Colonic mucosa (tissue), 4 donors: ENCODE measurements around the gene NBEA. TPM values are rescaled to one million over a fixed set of nuclear protein-coding genes. Genes with fewer than 3 reads are reported as not detected.

Experiments used
- DNase-seq: peaks from one replicate; pipeline ENCODE4 v3.0.0-alpha.2; 2020
- H3K27ac ChIP-seq: fragments of 200-600 bp; one replicate; pipeline ENCODE4 v1.8.0; 2021
- H3K27me3 ChIP-seq: fragments of 200-600 bp; one replicate; pipeline ENCODE4 v1.8.0; 2021
- H3K36me3 ChIP-seq: fragments of 200-600 bp; one replicate; pipeline ENCODE4 v1.8.0; 2021
- H3K4me1 ChIP-seq: fragments of 200-600 bp; one replicate; pipeline ENCODE4 v1.8.0; 2021; ENCODE audit warnings: mild to moderate bottlenecking
- H3K4me3 ChIP-seq: fragments of 200-600 bp; one replicate; pipeline ENCODE4 v1.8.0; 2021
- H3K9ac ChIP-seq, 2 donors: one replicate each; pipeline ENCODE4 v1.7.0; 2013; ENCODE audit warnings: control low read depth in 2 of 2, low read depth in 2 of 2, low read length in 2 of 2
- H3K9me3 ChIP-seq: fragments of 200-600 bp; one replicate; pipeline ENCODE4 v1.8.0; 2021
- CTCF ChIP-seq: fragments of 200-600 bp; IDR thresholded peaks from one replicate; pipeline ENCODE4 v1.8.0; 2022; ENCODE audit warnings: antibody characterized with exemption, mild to moderate bottlenecking
- intact Hi-C: fragments of 100-400 bp; cut with DNase I; formaldehyde crosslinking; loops from one replicate; pipeline ENCODE4 v1.14.1; 2022
- total RNA-seq, 2 donors: library from RNA; stranded (reverse); fragmentation: NEBNext Ultra II Directional in 1 of 2; extraction: Animal tissue kit (Norgen Biotek cat#: 25700) in 1 of 2; gene quantifications; one replicate each; pipeline ENCODE4 v1.2.1, GENCODE V29; 2021
- donor health status: healthy.
- donor health status: DM: no; HTN: no; CAD: no.
- donor health status: DM: no; HTN: no; CAD: no.

NBEA gene
- total RNA-seq, 2 donors from 2014 or later: 1.9 to 5.5 TPM

DNA sequence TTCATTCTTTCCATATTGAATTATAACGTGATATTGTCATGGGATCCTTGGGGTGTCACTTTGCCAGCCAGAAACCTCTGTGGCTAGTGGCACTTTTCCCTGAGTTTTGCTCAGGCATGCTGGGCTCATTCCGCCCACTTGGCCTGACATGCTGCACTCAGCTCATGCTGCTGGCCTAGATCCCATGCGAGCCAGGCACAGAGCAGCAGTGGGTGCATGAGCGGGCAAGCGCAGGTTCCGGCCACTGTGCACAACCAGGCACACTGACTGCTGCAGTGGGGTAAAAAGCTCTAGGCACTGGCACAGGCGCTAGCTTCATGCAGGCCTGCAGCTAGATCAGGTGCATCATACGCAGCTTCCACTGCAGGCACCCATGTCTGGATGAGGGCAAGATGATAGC is 313.2 kb downstream of the NBEA start:
- no peaks in the 10 kb centered on the region for H3K4me1 ChIP-seq
- no peaks in the 10 kb centered on the region for H3K27me3 ChIP-seq
- no peak for DNase-seq
- intact Hi-C loops: no loop called here
- no peak overlapping the region for H3K27ac ChIP-seq
- H3K4me3 ChIP-seq: no peak overlapping the region
- H3K9me3 ChIP-seq: no peaks in the 10 kb centered on the region
- TF ChIP-seq CTCF: no peak
- H3K9ac ChIP-seq: no peak overlapping the region
- H3K36me3 ChIP-seq: no peaks in the 10 kb centered on the region

DNA sequence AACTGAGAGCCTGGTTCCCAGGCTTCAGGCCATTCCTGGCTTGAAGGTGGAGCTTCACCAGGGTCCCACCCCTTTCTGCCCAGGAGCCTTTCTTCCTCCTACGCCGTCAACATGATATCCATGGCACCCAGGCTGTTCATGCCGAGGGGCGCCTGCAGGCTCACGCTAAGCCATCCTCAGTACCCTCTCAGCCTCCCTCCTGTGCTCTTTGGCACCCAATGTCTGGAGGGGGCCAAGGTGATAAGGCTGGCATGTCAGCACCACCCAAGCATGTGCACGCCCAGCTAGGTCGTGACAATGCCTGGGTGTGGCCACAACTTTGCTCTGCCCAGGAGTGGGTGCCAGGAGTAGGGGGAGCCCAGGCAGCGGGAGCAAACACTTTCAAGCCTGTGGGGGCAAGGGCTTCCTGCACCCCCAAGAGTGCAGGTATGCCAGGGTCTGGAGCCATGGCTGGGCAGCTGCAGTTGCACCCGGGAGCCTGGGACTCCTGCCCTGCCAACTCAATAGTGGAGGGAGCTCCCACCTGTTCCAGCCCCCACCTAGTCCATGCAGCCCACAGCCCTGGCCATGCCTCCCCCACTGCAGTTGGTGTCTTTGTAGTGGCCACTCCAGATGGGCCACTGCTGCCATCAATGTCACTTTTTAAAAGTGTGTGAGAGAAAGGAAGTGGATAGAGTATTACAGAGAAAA is 314.5 kb downstream of the NBEA start:
- intact Hi-C loops: no loop called here
- no peak for DNase-seq

GRCh38 chr13:35260316-35260715 is 318.2 kb downstream of the NBEA start:
- no peak for TF ChIP-seq CTCF
- Histone ChIP-seq H3K27ac (no peak overlapping the region), H3K9me3 (no peaks in the 10 kb centered on the region)

More for the DNA sequence above, 314.5 kb downstream of the NBEA start:
- H3K4me3 ChIP-seq: no peak overlapping the region
- H3K9ac ChIP-seq: no peak overlapping the region
- H3K9me3 ChIP-seq: no peaks in the 10 kb centered on the region
- H3K36me3 ChIP-seq: no peaks in the 10 kb centered on the region
- no peak for TF ChIP-seq CTCF
- H3K27me3 ChIP-seq: no peaks in the 10 kb centered on the region
- no peak overlapping the region for H3K27ac ChIP-seq
- no peaks in the 10 kb centered on the region for H3K4me1 ChIP-seq

GRCh38 chr13:35266412-35266811 is 324.3 kb downstream of the NBEA start:
- Histone ChIP-seq H3K4me3 (no peak overlapping the region), H3K4me1 (no peaks in the 10 kb centered on the region), H3K27ac (no peak overlapping the region), H3K36me3 (no peaks in the 10 kb centered on the region), H3K9ac (no peak overlapping the region), H3K27me3 (no peaks in the 10 kb centered on the region), H3K9me3 (no peaks in the 10 kb centered on the region)
- TF ChIP-seq CTCF: no peak
- intact Hi-C loops: no loop called here
- DNase-seq: no peak

More at GRCh38 chr13:35260316-35260715, 318.2 kb downstream of the NBEA start:
- no peaks in the 10 kb centered on the region for H3K27me3 ChIP-seq
- H3K4me1 ChIP-seq: no peaks in the 10 kb centered on the region
- intact Hi-C loops: no loop called here
- DNase-seq: no peak
- no peak overlapping the region for H3K4me3 ChIP-seq
- no peak overlapping the region for H3K9ac ChIP-seq
- H3K36me3 ChIP-seq: no peaks in the 10 kb centered on the region

- Histone ChIP-seq H3K4me1 (no peaks in the 10 kb centered on the region), H3K4me3 (no peak overlapping the region), H3K9me3 (no peaks in the 10 kb centered on the region), H3K27me3 (no peaks in the 10 kb centered on the region), H3K36me3 (no peaks in the 10 kb centered on the region), H3K9ac (no peak overlapping the region), H3K27ac (no peak overlapping the region)
- no peak for TF ChIP-seq CTCF
- intact Hi-C loops: no loop called here
- DNase-seq: no peak
Observed at GRCh38 chr13:35278917-35279316, 336.8 kb downstream of the NBEA start.
